HG02798 (cell line): ENCODE measurements around the gene SUCNR1.
"Not testable (repeated sequence)": the region's sequence is repeated elsewhere in the genome, so short reads cannot be mapped to it uniquely, and the experiment has no call there.

Experiments
- ATAC-seq: cut with Tn5 transposase; IDR thresholded peaks from one replicate; pipeline ENCODE4 v1.9.1; 2021; ENCODE audit warnings: mild to moderate bottlenecking; ENCODE audit not compliant: unreplicated experiment, poor library complexity

Gene SUCNR1

GRCh38 chr3:151871639-151872468, 1.6 kb upstream of the SUCNR1 start:
- ATAC-seq: peak; percentile 87

GRCh38 chr3:151874079-151874478, 636 bp downstream of the SUCNR1 start:
- ATAC-seq: not testable (repeated sequence)

GRCh38 chr3:151875759-151876158, 2.3 kb downstream of the SUCNR1 start:
- no peak for ATAC-seq

GRCh38 chr3:151877269-151877668, 3.8 kb downstream of the SUCNR1 start:
- ATAC-seq: no peak

GRCh38 chr3:151878465-151878864, 5.0 kb downstream of the SUCNR1 start:
- no peak for ATAC-seq

- ATAC-seq: no peak
Observed at GRCh38 chr3:151879037-151879436, 5.6 kb downstream of the SUCNR1 start.

GRCh38 chr3:151879679-151880415, 6.4 kb downstream of the SUCNR1 start:
- ATAC-seq: peak; percentile 53

- ATAC-seq: no peak
Observed at GRCh38 chr3:151880416-151880690, 6.9 kb downstream of the SUCNR1 start.

GRCh38 chr3:151881137-151881536, 7.7 kb downstream of the SUCNR1 start:
- no peak for ATAC-seq

- not testable (repeated sequence) for ATAC-seq
Observed at GRCh38 chr3:151885397-151885796, 12.0 kb downstream of the SUCNR1 start.

GRCh38 chr3:151887450-151888211, 14.2 kb downstream of the SUCNR1 start:
- ATAC-seq: not testable (repeated sequence)

- ATAC-seq: peak; percentile 67
Observed at GRCh38 chr3:151890721-151891141, 17.3 kb downstream of the SUCNR1 start.

GRCh38 chr3:151891721-151892120, 18.3 kb downstream of the SUCNR1 start:
- no peak for ATAC-seq

- no peak for ATAC-seq
Observed at GRCh38 chr3:151894219-151894618, 20.8 kb downstream of the SUCNR1 start.

GRCh38 chr3:151895478-151896241, 22.2 kb downstream of the SUCNR1 start:
- ATAC-seq: no peak

GRCh38 chr3:151896246-151897012, 23.0 kb downstream of the SUCNR1 start:
- no peak for ATAC-seq

GRCh38 chr3:151898121-151898520, 24.7 kb downstream of the SUCNR1 start:
- ATAC-seq: not testable (repeated sequence)

- ATAC-seq: not testable (repeated sequence)
Observed at GRCh38 chr3:151898564-151899261, 25.3 kb downstream of the SUCNR1 start.

- ATAC-seq: no peak
Observed at GRCh38 chr3:151899996-151900395, 26.6 kb downstream of the SUCNR1 start.
